A549 (cell line): ENCODE results near the gene MRM3.
"Not testable (repeated sequence)": the region's sequence is repeated elsewhere in the genome, so short reads cannot be mapped to it uniquely, and the experiment has no call there.

Source experiments
- BHLHE40 ChIP-seq: IDR thresholded peaks from 2 replicates; pipeline ENCODE4 v1.6.1; 2012; ENCODE audit warnings: low read depth, low read length, inconsistent platforms
- CTCF ChIP-seq: fragments of >200 bp; sonication (Bioruptor Twin); formaldehyde crosslinking; IDR thresholded peaks from 3 replicates; pipeline ENCODE4 v1.5.1; 2016
- FOSL2 ChIP-seq, 2 experiments: fragments of 450-650 bp in 1 of 2; fragments of >200 bp in 1 of 2; sonication (Bioruptor Twin) in 1 of 2; formaldehyde crosslinking; IDR thresholded peaks; 2 replicates each; pipeline versions ENCODE4 v1.5.0 to v1.6.1; 2016 to 2020; ENCODE audit warnings: mild to moderate bottlenecking in 1 of 2, moderate library complexity in 1 of 2
- HMGXB4 ChIP-seq: fragments of 250-450 bp; sonication (Bioruptor Pico); IDR thresholded peaks from 2 replicates; pipeline ENCODE4 v1.5.0; 2021; ENCODE audit warnings: mild to moderate bottlenecking, moderate library complexity, borderline replicate concordance
- MAFK ChIP-seq: fragments of 450-650 bp; IDR thresholded peaks from 2 replicates; pipeline ENCODE4 v1.6.1; 2014; ENCODE audit not compliant: partially characterized antibody
- MAX ChIP-seq: IDR thresholded peaks from 2 replicates; pipeline ENCODE4 v1.6.1; 2012
- POLR2A ChIP-seq: IDR thresholded peaks from 2 replicates; pipeline ENCODE4 v1.6.1; 2012; ENCODE audit warnings: mild to moderate bottlenecking, low read length
- POLR2AphosphoS2 ChIP-seq: conservative IDR thresholded peaks from 2 replicates; pipeline ENCODE4 v1.6.1; 2012; ENCODE audit warnings: low read length, improper control_type of control experiment, inconsistent platforms
- RCOR1 ChIP-seq: fragments of 150-350 bp; IDR thresholded peaks from 2 replicates; pipeline ENCODE4 v1.6.1; 2014; ENCODE audit warnings: antibody characterized with exemption, low read length, low read depth
- REST ChIP-seq: fragments of 200-600 bp; sonication (generic); IDR thresholded peaks from 2 replicates; pipeline ENCODE4 v1.6.1; 2016; ENCODE audit warnings: antibody characterized with exemption, mild to moderate bottlenecking, moderate library complexity
- RFX5 ChIP-seq: fragments of 450-650 bp; IDR thresholded peaks from 2 replicates; pipeline ENCODE4 v1.7.1; 2014; ENCODE audit warnings: antibody characterized with exemption, mild to moderate bottlenecking, moderate library complexity
- ZFP36 ChIP-seq: fragments of 450-650 bp; IDR thresholded peaks from 2 replicates; pipeline ENCODE4 v1.6.1; 2014; ENCODE audit warnings: borderline replicate concordance; ENCODE audit not compliant: partially characterized antibody

- TF ChIP-seq CTCF; HMGXB4; POLR2A; REST; MAX; BHLHE40; ZFP36; MAFK; POLR2AphosphoS2; FOSL2 (IDR thresholded peaks at IDR 0.05); FOSL2 (CRISPR knock-in tag; IDR thresholded peaks at IDR 0.05); RFX5; RCOR1: not testable (repeated sequence)
Measured at GRCh38 chr17:785901-786300, 3.7 kb downstream of the MRM3 start.
